DMS 273 treated with DMSO at 0.1 percent for 48 hours (cell line): Measurements from ENCODE around the gene ZCCHC13.
"Not testable (repeated sequence)": the region's sequence is repeated elsewhere in the genome, so short reads cannot be mapped to it uniquely, and the experiment has no call there.

ENCODE experiments used
- DNase-seq: peaks from one replicate; lab custom pipeline; 2025; lab: John Stamatoyannopoulos, UW

ZCCHC13 gene

GRCh38 chrX:74321191-74321590, 17.2 kb downstream of the ZCCHC13 start:
- DNase-seq, result no peak

GRCh38 chrX:74324131-74324530, 20.2 kb downstream of the ZCCHC13 start:
- DNase-seq, result no peak

GRCh38 chrX:74325130-74326059, 21.4 kb downstream of the ZCCHC13 start:
- DNase-seq, result no peak

- DNase-seq, result no peak
These were observed 34.9 kb downstream of the ZCCHC13 start for GRCh38 chrX:74338852-74339251.

GRCh38 chrX:74340051-74340450, 36.1 kb downstream of the ZCCHC13 start:
- no peak for DNase-seq

- not testable (repeated sequence) for DNase-seq
These were observed 38.2 kb downstream of the ZCCHC13 start for GRCh38 chrX:74342211-74342610.

GRCh38 chrX:74343343-74344279, 39.6 kb downstream of the ZCCHC13 start:
- DNase-seq, result peak; percentile 25

- DNase-seq, result no peak
These were observed 40.3 kb downstream of the ZCCHC13 start for GRCh38 chrX:74344280-74344622.

- DNase-seq, result no peak
These were observed 42.1 kb downstream of the ZCCHC13 start for GRCh38 chrX:74346088-74346487.

GRCh38 chrX:74349387-74349786, 45.4 kb downstream of the ZCCHC13 start:
- DNase-seq, result no peak

GRCh38 chrX:74351760-74352159, 47.8 kb downstream of the ZCCHC13 start:
- DNase-seq, result no peak

GRCh38 chrX:74353984-74354383, 50.0 kb downstream of the ZCCHC13 start:
- DNase-seq, result no peak
